HG02678 (cell line): ENCODE data around the gene KIAA1755.
"Not testable (repeated sequence)": the region's sequence is repeated elsewhere in the genome, so short reads cannot be mapped to it uniquely, and the experiment has no call there.

ENCODE experiments used
- ATAC-seq: cut with Tn5 transposase; IDR thresholded peaks from one replicate; pipeline ENCODE4 v1.9.1; 2021; ENCODE audit warnings: mild to moderate bottlenecking, moderate library complexity; ENCODE audit not compliant: unreplicated experiment

KIAA1755 gene

GRCh38 chr20:38291966-38292365 lies 31.4 kb upstream of the KIAA1755 start:
- no peak for ATAC-seq

GRCh38 chr20:38290829-38291814 lies 30.6 kb upstream of the KIAA1755 start:
- no peak for ATAC-seq

DNA sequence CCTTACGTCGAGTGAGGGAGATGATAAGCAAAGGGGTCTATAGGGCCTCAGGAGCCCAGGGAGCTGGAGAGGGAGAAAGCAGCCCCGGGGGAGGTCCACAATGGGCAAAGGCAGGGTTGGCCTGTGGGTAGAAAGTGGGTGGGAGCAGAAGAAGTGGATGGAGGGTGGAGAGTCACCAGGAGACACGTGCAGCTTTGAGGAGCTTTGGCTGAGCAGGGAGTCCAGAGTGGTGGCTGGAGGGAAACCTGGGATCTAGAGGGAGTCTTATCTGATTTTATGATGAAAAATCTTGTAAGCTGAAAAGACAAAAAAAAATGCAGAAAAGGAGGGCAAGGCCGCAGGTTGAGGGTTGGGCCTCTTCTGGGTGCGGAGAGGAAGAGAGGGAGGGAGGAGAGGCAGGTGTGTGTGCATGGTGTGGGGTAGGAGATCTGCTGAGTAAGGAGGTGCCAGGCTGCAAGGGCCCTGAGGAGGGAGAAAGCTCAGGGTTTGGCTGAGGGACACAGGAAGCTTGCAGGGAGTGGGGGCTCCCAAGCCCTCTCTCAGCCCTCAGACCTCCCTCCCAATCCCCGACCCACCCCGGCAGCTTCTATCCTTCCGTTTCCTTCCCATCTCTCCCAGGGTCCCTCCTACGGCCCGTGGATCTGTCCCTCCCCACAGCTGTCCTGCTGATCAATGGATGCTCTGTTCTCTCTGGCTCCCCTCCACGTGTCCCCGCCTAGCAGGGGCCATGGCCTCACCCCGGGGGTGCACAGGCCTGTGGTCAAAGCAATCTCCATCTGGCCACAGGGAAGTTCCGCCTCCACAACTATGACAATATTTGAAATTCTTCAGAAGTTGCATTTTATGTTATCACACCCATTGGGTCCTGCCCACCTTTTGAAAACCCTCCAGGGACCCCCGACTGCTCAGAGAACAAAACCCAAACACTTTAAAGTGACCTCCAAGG lies 26.3 kb upstream of the KIAA1755 start:
- ATAC-seq, result no peak

DNA sequence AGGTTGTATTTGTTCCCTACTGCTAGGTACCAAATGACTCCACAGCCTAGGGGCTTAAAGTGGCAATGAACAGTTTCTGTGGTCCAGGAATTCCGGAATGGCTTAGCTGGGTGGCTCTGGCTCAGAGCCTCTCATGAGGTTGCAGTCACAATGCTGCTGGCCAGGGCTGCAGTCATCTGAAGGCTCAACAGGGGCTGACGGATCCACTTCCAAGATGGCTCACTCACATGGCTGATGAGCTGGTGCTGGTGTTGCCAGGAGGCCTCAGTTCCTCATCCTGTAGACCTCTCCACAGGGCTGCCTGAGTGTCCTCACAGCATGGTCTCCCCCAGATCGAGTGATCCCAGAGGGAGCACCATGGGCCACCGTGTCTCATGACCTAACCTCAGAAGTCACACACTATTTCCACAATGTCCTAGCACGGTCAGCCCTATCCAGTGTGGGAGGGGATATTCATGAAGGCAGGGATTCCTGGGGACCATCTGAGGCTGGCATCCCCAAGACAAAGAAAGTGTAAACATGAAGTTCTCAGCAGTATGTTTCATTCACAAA lies 24.4 kb upstream of the KIAA1755 start:
- ATAC-seq, result no peak

DNA sequence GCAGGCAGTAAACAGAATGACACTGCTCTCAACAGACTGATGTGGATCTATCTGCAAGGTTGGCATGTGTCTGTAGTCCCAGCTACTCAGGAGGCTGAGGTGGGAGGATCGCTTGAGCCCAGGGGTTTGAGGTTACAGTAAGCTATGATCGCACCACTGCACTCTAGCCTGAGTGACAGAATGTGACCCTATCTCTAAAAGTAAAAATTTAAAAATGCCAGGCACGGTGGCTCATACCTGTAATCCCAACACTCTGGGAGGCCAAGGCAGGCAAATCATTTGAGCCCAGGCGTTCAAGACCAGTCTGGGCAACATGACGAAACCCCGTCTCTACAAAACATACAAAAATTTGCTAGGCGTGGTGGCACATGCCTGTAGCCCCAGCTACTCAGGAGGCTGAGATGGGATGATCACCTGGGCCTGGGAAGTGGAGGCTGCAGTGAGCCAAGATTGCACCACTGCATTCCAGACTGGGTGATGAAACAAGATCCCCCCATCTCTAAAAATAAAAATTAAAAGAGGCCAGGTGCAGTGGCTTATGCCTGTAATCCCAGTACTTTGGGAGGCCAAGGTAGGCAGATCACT lies 23.6 kb upstream of the KIAA1755 start:
- ATAC-seq, result not testable (repeated sequence)

DNA sequence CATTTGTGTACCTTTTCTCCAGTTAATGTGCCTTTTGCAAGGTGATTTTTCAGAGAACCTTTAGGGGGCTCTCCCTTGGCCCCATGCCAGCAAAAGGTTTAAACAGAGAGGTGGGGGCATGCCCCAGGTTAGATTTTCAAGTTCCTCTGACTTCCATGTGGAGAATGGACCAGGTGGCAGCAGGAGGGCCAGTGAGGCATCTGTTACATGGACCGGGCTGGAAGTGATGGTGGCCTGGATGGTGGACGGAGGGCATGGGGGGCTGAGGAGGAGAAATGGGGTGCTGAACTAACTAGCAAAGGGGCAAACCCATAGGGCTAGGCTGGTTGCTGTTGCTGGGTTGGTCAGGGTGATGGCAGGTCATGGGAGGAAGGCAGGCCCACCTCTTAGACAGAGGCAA lies 22.7 kb upstream of the KIAA1755 start:
- no peak for ATAC-seq

DNA sequence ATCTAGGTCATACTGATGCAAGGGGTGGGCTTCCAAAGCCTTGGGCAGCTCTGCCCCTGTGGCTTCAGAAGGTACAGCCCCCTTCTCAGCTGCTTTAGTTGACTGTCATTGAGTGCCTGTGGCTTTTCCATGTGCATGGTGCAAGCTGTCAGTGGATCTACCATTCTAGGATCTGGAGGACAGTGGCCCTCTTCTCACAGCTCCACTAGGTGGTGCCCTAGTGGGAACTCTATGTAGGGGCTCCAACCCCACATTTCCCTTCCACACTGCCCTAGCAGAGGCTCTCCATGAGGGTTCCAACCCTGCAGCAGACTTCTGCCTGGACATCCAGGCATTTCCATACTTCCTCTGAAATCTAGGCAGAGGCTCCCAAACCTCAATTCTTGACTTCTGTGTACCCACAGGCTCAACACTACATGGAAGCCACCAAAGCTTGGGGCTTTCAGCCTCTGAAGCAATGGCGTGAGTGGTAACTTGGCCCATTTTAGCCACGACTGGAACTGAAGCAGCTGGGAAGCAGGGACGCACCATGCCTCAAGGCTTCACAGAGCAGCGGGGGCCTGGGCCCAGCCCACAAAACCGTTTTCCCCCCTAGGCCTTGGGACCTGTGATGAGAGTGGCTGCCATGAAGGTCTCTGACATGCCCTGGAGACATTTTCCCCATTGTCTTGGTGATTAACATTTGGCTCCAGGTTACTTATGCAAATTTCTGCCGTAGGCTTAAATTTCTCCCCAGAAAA lies 20.8 kb upstream of the KIAA1755 start:
- ATAC-seq, result not testable (repeated sequence)

GRCh38 chr20:38278763-38279162 lies 18.2 kb upstream of the KIAA1755 start:
- ATAC-seq, result no peak

- ATAC-seq, result no peak
These were observed 17.6 kb upstream of the KIAA1755 start for GRCh38 chr20:38278131-38278530.

- no peak for ATAC-seq
These were observed 17.2 kb upstream of the KIAA1755 start for GRCh38 chr20:38277691-38278090.

- no peak for ATAC-seq
These were observed 16.8 kb upstream of the KIAA1755 start for GRCh38 chr20:38277285-38277684.

- ATAC-seq, result no peak
These were observed 15.4 kb upstream of the KIAA1755 start for GRCh38 chr20:38275815-38276550.

DNA sequence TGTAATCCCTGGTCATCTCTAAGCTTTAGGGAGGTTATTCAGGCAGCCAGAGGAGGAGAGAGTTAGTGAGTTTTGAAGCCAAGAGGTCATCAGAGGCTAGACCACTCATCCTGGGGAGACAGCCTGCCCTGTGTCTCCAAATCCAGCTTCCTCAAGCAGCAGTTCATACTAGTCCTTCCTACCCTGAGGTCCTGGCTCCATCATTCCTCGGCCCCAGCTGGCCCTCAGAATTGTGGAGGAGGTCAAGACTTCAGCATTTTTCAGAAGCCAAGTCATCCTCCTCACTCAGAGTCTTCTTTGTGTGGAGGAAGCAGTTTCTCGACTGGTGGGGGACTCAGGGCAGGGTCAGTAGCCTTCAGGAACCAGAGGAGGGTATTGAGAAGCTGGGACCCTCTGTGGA lies 12.4 kb upstream of the KIAA1755 start:
- no peak for ATAC-seq

GRCh38 chr20:38272398-38272797 lies 11.9 kb upstream of the KIAA1755 start:
- no peak for ATAC-seq

GRCh38 chr20:38271608-38272120 lies 11.1 kb upstream of the KIAA1755 start:
- ATAC-seq, result no peak

- no peak for ATAC-seq
These were observed 10.5 kb upstream of the KIAA1755 start for GRCh38 chr20:38270869-38271605.

- ATAC-seq, result no peak
These were observed 9.2 kb upstream of the KIAA1755 start for GRCh38 chr20:38269715-38270114.

- ATAC-seq, result no peak
These were observed 8.5 kb upstream of the KIAA1755 start for GRCh38 chr20:38269040-38269439.
